Cardiac ventricle fibroblast (primary cell): Measurements from ENCODE around the gene BARX2. TPM values are rescaled to one million over a fixed set of nuclear protein-coding genes. Genes with fewer than 3 reads are reported as not detected.

ENCODE experiments used
- total RNA-seq: library from RNA; depleted of rRNA; stranded (reverse); fragments of >200 nt; gene quantifications from 2 replicates; pipeline ENCODE4 v1.2.3, GENCODE V29; 2015

Gene BARX2, protein sequence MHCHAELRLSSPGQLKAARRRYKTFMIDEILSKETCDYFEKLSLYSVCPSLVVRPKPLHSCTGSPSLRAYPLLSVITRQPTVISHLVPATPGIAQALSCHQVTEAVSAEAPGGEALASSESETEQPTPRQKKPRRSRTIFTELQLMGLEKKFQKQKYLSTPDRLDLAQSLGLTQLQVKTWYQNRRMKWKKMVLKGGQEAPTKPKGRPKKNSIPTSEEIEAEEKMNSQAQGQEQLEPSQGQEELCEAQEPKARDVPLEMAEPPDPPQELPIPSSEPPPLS
- not detected in 2 replicates for total RNA-seq

GRCh38 chr11:129375751-129376657 is at the start of gene BARX2:
Gene BARX2, plus strand, starts transcription at chr11:129375848. Its CDS starts 188 bp downstream, at chr11:129376036.

Other genes with a start within 250 kb of the BARX2 start
- gene ARHGAP32, start 183.5 kb upstream of the BARX2 start, total RNA-seq = 13.5 and 16.2 TPM in 2 replicates